ENCODE measurements around the gene STK32B. TPM values are rescaled to one million over a fixed set of nuclear protein-coding genes. Genes with fewer than 3 reads are reported as not detected.

STK32B gene
- total RNA-seq, 2 experiments from 2014 or later, result not detected

DNA sequence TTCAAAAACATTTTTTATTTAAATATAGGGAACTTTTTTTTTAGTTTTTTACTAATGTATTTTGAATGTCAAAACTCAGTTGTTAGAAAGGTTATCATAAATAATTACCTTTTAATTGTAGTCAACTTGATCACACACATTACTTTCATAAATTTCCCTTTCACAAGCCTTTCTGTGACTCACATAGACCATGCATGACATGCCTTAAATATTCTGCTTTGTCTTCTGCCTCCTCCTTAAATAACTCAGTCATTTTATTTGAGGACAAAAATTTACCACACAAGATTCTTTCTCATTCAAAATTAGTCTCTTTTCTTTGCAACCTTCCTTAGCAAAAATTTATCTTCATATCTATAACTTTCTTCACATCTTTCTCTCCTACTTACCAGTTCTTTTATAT, 437.1 kb downstream of the STK32B start:
- Mint-ChIP-seq H3K4me1 (ENCODE audit: low read depth) (no peaks in the 10 kb centered on the region), H3K36me3 (no peaks in the 10 kb centered on the region), H3K27me3 (no peaks in the 10 kb centered on the region), H3K9me3 (peaks cover 33% of the 10 kb centered on the region), H3K27ac (no peak overlapping the region), H3K4me3 (no peak overlapping the region)
- ChIA-PET CTCF (no interaction called here), POLR2A (no interaction called here)
- intact Hi-C loops (cut with micrococcal nuclease), result no loop called here
- DNase-seq, result no peak

DNA sequence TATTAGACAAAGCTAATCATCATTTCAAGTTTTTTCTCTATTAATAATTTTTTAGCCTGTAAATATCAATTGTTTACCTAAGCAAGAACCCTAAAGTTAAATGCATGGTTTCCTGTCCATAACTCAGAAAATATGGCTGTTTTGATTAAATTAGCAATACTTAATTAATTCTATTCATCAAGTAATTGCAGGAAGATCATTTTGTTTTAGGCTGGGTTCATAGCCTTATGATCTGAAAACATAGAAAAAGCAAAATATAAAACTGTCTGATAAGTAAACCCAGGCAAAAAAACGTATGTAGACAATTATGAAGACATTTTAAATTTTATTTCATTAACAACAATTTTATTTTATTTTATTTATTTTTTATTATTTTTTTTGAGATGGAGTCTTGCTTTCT, 438.0 kb downstream of the STK32B start:
- Mint-ChIP-seq H3K36me3 (no peaks in the 10 kb centered on the region), H3K9me3 (peaks cover 30% of the 10 kb centered on the region), H3K4me1 (ENCODE audit: low read depth) (no peaks in the 10 kb centered on the region), H3K27me3 (no peaks in the 10 kb centered on the region), H3K27ac (no peak overlapping the region), H3K4me3 (no peak overlapping the region)
- no peak for DNase-seq
- intact Hi-C loops (cut with micrococcal nuclease), result no loop called here
- CTCF ChIA-PET, result no interaction called here
- POLR2A ChIA-PET, result no interaction called here

DNA sequence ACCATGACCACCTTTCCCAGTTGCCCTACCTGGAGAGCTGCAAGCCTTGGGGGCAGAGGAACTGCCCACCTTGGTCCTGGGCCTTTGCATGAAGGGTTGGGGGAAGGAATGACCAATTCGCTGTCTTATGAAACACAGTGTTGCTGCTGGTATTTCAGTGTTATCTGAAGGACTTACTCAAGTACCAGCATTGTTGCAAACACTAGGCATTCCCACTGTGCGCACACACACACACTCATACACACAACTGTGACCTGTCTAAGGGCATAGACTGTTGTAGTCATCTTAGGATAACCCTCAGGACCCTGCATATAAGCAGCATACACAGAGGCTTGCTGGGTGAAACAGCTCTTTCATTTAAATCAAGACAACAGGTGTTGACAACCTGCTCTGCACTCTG, 446.2 kb downstream of the STK32B start:
- Mint-ChIP-seq H3K4me1 (ENCODE audit: low read depth) (no peaks in the 10 kb centered on the region), H3K9me3 (peaks cover 2% of the 10 kb centered on the region), H3K4me3 (no peak overlapping the region), H3K27ac (no peak overlapping the region), H3K27me3 (no peaks in the 10 kb centered on the region), H3K36me3 (no peaks in the 10 kb centered on the region)
- POLR2A ChIA-PET, result no interaction called here
- intact Hi-C loops (cut with micrococcal nuclease), result no loop called here
- CTCF ChIA-PET, result no interaction called here
- no peak for DNase-seq

DNA sequence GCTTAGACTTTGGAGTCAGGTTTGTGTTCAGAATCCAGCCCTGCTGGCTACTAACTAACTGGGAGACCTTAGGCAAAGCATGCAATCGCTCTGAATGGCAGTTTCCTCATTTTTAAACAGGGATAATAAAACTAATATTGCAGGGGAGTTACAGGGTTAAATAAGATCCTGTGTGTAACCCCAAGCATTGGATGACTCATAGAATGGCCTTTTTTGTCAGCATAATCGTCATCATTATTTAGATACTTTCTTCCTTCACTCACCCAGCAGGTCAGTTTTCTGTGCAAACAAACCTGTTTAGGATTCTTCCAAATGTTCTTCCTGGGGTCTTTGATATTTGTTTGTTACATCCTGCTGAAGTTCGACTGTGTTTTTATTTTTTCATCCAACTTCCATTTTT, 448.9 kb downstream of the STK32B start:
- no peak overlapping the region for H3K27ac Mint-ChIP-seq
- ChIA-PET CTCF (no interaction called here), POLR2A (no interaction called here)
- H3K27me3 Mint-ChIP-seq, result no peaks in the 10 kb centered on the region
- no peaks in the 10 kb centered on the region for H3K9me3 Mint-ChIP-seq
- intact Hi-C loops (cut with micrococcal nuclease), result no loop called here
- no peaks in the 10 kb centered on the region for H3K36me3 Mint-ChIP-seq
- H3K4me3 Mint-ChIP-seq, result no peak overlapping the region
- no peaks in the 10 kb centered on the region for H3K4me1 Mint-ChIP-seq (ENCODE audit: low read depth)
- no peak for DNase-seq

DNA sequence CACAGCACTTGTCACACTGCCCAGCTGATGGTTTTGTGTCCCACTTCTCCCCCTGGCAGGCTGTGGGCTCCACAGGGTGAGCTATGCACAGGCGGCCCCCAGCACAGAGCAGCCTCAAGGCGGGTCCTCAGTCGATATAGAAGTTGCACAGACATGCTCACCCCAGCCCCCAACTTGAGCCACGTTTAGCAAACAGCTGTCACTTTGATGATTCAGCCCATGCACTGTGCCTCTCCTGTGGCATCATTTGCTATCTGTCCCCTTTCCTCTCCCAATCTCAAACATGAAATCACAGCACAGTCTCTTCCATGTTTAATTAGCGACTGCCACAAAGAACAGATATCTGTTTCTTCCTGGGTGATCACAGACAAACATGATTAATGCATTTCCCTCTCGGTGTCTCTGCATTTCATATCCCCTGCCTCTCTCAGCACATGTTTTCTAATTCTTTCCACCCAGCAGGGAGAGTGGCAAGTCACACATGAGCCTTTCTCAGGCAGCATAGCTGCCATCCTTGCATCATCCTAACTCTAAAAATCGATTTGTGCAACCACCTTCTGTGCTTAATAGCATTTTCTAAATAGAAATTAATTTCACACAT, 452.2 kb downstream of the STK32B start:
- no peaks in the 10 kb centered on the region for H3K4me1 Mint-ChIP-seq (ENCODE audit: low read depth)
- H3K9me3 Mint-ChIP-seq, result no peaks in the 10 kb centered on the region
- H3K36me3 Mint-ChIP-seq, result no peaks in the 10 kb centered on the region
- POLR2A ChIA-PET, result no interaction called here
- CTCF ChIA-PET, result no interaction called here
- H3K27ac Mint-ChIP-seq, result no peak overlapping the region
- no peak overlapping the region for H3K4me3 Mint-ChIP-seq
- DNase-seq, result no peak
- intact Hi-C loops (cut with micrococcal nuclease), result no loop called here
- no peaks in the 10 kb centered on the region for H3K27me3 Mint-ChIP-seq

DNA sequence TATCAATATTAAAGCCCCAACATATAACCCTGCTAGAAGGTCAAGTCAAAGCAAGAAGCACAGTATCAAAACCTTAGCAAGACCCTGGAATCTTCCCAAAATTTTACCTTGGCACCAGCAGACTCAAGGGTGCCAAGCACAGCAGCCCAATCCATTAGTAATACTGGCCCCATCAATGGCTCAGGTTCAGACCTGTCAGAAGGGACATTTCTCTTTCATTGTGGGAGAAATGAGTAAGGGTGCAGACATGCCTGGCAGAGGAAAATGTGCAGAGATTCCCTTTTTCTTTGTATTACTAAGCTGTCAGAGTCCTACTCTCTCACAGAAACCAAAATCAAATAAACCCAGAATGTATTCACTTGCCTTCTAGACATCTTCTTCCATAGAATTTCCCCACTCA, 453.2 kb downstream of the STK32B start:
- H3K4me3 Mint-ChIP-seq, result no peak overlapping the region
- no peaks in the 10 kb centered on the region for H3K27me3 Mint-ChIP-seq
- H3K4me1 Mint-ChIP-seq (ENCODE audit: low read depth), result no peaks in the 10 kb centered on the region
- intact Hi-C loops (cut with micrococcal nuclease), result no loop called here
- no peaks in the 10 kb centered on the region for H3K36me3 Mint-ChIP-seq
- no peak overlapping the region for H3K27ac Mint-ChIP-seq
- no peak for DNase-seq
- H3K9me3 Mint-ChIP-seq, result no peaks in the 10 kb centered on the region
- ChIA-PET CTCF (no interaction called here), POLR2A (no interaction called here)

DNA sequence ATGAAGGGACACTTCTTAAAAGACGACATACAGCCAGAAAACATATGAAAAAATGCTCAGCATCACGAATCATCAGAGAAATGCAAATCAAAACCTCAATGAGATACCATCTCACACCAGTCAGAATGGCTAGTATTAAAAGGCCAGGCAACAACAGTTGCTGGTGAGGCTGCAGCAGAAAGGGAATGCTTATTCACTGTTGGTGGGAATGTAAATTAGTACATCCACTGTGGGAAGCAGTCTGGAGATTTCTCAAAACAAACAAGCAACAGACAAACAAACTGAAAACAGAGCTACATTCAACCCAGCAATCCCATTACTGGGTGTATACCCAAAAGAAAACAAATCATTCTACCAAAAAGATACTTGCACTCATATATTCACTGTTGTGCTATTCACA, 459.2 kb downstream of the STK32B start:
- H3K27me3 Mint-ChIP-seq, result peaks cover under 1% of the 10 kb centered on the region
- ChIA-PET CTCF (no interaction called here), POLR2A (no interaction called here)
- no peaks in the 10 kb centered on the region for H3K36me3 Mint-ChIP-seq
- no peak for DNase-seq
- H3K4me3 Mint-ChIP-seq, result no peak overlapping the region
- no peaks in the 10 kb centered on the region for H3K9me3 Mint-ChIP-seq
- no peak overlapping the region for H3K27ac Mint-ChIP-seq
- intact Hi-C loops (cut with micrococcal nuclease), result no loop called here
- no peaks in the 10 kb centered on the region for H3K4me1 Mint-ChIP-seq (ENCODE audit: low read depth)

DNA sequence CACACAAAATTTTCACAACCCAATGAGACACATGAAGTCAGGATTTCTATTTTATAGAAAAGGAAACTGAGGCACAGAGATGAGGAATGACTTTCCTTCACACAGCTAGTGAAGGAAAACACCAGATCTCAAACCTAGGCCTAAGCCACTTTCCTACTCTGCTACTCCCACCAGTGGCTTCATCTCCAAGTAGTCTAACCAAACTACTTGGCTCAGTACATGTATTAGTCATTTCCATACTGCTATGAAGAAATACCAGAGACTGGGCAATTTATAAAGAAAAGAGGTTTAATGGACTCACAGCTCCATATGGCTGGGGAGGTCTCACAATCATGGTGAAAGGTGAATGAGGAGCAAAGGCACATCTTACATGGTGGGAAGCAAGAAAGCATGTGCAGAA, 460.5 kb downstream of the STK32B start:
- DNase-seq, result no peak
- Mint-ChIP-seq H3K27me3 (peaks cover 1% of the 10 kb centered on the region), H3K36me3 (no peaks in the 10 kb centered on the region), H3K9me3 (no peaks in the 10 kb centered on the region), H3K27ac (no peak overlapping the region), H3K4me3 (no peak overlapping the region), H3K4me1 (ENCODE audit: low read depth) (no peaks in the 10 kb centered on the region)
- POLR2A ChIA-PET, result no interaction called here
- CTCF ChIA-PET, result no interaction called here
- intact Hi-C loops (cut with micrococcal nuclease), result no loop called here

DNA sequence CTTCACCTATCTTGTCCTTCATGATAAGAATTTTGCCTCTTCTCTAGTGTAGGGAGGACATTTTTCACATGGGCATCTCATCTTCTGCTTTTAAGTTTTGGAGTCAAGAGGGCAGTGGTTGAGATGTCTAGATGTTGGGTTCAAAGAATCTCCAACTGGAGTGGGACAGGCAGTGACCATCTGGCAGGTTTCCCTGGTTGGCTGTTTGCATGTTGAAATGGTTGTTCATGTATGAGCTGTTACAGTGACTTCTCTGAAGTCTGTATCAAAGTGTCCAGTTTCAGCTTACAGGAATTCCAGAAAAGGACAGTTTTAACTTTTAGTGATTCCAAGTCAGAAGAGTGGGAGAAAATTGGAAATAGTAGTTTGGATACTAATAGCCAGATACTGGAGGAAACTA, 464.4 kb downstream of the STK32B start:
- no peak for DNase-seq
- no peak overlapping the region for H3K27ac Mint-ChIP-seq
- POLR2A ChIA-PET, result no interaction called here
- no peak overlapping the region for H3K4me3 Mint-ChIP-seq
- intact Hi-C loops (cut with micrococcal nuclease), result no loop called here
- peaks cover 6% of the 10 kb centered on the region for H3K36me3 Mint-ChIP-seq
- CTCF ChIA-PET, result no interaction called here
- H3K4me1 Mint-ChIP-seq (ENCODE audit: low read depth), result no peaks in the 10 kb centered on the region
- peaks cover 1% of the 10 kb centered on the region for H3K27me3 Mint-ChIP-seq
- peaks cover 2% of the 10 kb centered on the region for H3K9me3 Mint-ChIP-seq

DNA sequence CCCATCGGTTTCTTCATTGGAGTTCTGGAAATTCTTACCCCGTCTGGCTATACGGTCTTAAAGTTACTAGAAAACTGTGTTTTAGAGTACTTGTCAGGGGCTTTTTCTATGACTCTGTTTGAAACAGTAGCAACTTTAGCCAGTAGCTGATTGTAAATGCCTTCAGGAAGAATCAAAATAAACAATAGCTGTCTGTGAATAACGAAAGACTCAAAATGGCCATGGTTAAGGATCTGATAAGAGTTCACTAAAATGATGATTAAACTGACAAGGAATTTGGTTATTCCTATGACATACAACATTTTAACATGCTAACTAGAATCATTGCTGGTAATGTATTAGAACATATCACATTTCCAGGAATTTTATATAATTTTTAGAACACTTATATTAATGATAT, 466.1 kb downstream of the STK32B start:
- CTCF ChIA-PET, result no interaction called here
- POLR2A ChIA-PET, result no interaction called here
- peaks cover 1% of the 10 kb centered on the region for H3K27me3 Mint-ChIP-seq
- H3K9me3 Mint-ChIP-seq, result peaks cover 2% of the 10 kb centered on the region
- H3K36me3 Mint-ChIP-seq, result peaks cover 6% of the 10 kb centered on the region
- intact Hi-C loops (cut with micrococcal nuclease), result no loop called here
- H3K4me3 Mint-ChIP-seq, result no peak overlapping the region
- no peaks in the 10 kb centered on the region for H3K4me1 Mint-ChIP-seq (ENCODE audit: low read depth)
- DNase-seq, result no peak
- no peak overlapping the region for H3K27ac Mint-ChIP-seq

DNA sequence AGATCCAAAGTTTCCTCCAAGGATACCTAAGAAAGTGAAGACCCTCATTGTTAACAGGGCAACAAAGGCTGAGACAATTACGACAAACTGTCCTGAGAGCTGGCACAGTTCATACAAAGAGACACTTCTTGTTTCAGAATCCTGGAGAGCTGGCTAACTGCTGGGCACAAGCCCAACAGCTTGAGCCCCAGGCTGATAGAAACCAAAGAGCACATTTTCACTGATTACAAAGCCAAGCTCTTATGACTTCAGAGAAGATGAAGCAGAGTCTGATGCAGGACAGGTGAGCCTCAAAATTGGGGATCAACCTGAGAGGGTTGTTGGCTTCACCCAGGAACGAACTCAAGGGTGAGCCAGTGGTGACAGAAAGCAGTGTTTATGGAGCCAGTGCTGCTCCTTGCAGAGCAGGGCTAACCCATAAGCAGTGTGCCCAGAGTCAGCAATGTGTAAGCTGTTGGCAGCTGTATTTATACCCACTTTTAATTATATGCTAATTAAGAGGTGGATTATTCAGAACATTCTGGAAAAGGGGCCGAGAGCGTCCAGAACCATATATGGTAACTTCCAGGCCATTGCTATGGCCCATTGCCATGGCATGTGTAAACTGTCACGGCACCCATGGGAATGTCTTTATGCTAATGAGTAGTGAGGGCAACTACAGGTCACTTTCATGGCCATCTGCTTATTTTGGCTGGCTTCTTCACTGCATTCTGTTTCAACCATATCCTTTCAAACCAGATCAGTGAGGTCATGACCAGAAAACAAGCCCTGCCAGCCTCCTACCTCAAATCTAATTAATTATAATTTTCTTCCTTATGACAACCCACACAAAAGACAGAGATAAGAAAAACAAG, 473.4 kb downstream of the STK32B start:
- Mint-ChIP-seq H3K36me3 (peaks cover 2% of the 10 kb centered on the region), H3K27ac (no peak overlapping the region), H3K9me3 (peaks cover 5% of the 10 kb centered on the region), H3K27me3 (no peaks in the 10 kb centered on the region), H3K4me3 (no peak overlapping the region), H3K4me1 (ENCODE audit: low read depth) (no peaks in the 10 kb centered on the region)
- POLR2A ChIA-PET, result no interaction called here
- DNase-seq, result no peak
- intact Hi-C loops (cut with micrococcal nuclease), result no loop called here
- CTCF ChIA-PET, result interaction anchor here (0.7 kb wide), 1 partner anchor 474 kb away, joined by 4 read pairs; no protein-coding TSS in a partner anchor

DNA sequence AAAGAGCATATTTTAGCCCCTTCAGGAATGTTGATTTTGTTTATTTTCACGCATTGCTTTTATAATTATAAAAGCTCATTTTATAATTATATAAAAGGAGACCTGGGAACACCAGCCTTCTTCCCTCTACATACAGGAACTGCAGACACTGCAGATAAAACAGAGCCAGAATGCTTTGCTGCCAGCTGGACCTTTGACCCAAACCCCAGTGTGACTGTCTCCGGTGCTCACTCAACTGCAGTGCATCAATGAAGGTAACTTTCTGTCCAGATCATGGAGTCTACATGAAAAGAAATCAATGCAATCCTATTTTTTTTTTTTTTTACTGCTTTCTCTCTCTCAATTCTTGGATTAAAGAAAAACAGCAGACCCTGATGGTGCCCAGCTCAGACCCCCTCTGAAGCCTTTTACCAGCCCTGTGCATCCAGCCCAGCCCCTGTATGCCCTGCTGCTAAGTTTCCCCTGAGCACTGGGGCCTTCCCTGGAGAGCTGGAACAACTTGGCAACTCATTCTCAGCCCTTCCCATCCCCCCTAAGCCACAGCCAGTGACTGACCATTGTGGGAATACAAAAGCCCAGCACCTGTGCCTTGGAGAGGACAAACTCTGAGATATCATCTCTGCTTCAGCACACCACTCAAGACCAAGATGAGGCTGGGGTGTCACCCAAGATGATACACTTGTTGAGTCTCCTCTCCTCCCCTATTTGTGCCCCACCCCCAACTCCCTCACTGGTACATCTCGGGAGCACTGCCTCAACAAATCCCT, 475.0 kb downstream of the STK32B start:
- POLR2A ChIA-PET, result no interaction called here
- DNase-seq, result no peak
- peaks cover 3% of the 10 kb centered on the region for H3K9me3 Mint-ChIP-seq
- no peak overlapping the region for H3K27ac Mint-ChIP-seq
- no peak overlapping the region for H3K4me3 Mint-ChIP-seq
- CTCF ChIA-PET, result no interaction called here
- no peaks in the 10 kb centered on the region for H3K36me3 Mint-ChIP-seq
- H3K4me1 Mint-ChIP-seq (ENCODE audit: low read depth), result no peaks in the 10 kb centered on the region
- no peaks in the 10 kb centered on the region for H3K27me3 Mint-ChIP-seq
- intact Hi-C loops (cut with micrococcal nuclease), result no loop called here

DNA sequence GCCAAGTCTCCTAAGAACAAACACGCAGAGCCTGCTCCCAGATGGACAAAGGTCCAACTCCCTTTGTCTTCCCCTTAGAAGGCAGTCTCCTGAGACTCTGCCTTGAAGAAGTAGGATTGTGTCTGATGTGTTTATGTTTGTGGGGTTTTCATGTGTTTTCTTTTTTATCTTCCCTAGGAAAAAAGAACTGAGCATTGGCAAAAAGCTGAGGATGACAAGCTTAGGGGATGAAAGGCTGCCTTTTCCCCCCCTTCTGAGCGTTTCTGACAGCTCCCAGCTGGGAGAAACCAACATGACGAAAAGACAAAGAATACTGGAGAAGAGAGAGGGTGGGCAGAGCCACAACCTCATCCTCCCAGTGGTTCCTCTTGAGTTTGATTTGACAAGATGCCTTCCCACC, 475.9 kb downstream of the STK32B start:
- ChIA-PET POLR2A (no interaction called here), CTCF (no interaction called here)
- Mint-ChIP-seq H3K27me3 (no peaks in the 10 kb centered on the region), H3K36me3 (no peaks in the 10 kb centered on the region), H3K9me3 (peaks cover 3% of the 10 kb centered on the region), H3K4me1 (ENCODE audit: low read depth) (no peaks in the 10 kb centered on the region), H3K4me3 (no peak overlapping the region), H3K27ac (no peak overlapping the region)
- no peak for DNase-seq
- intact Hi-C loops (cut with micrococcal nuclease), result no loop called here

Data from activated CD4-positive, alpha-beta memory T cell treated with anti-CD3 and anti-CD28 coated beads for 36 hours (primary cell).